Transverse colon (tissue), 4 donors: Measurements from ENCODE around the gene HHATL. TPM values are rescaled to one million over a fixed set of nuclear protein-coding genes. Genes with fewer than 3 reads are reported as not detected.

Source experiments
- DNase-seq: peaks from one replicate; pipeline ENCODE4 v3.0.0-alpha.2; 2019
- H3K27ac ChIP-seq, 4 donors: fragments of 200-600 bp; sonication (generic); 2 replicates each; pipeline ENCODE4 v1.5.1; 2016 to 2018; ENCODE audit warnings: inconsistent platforms in 4 of 4
- H3K27me3 ChIP-seq: fragments of 200-600 bp; sonication (generic); 2 replicates; pipeline ENCODE4 v1.5.1; 2017; ENCODE audit warnings: inconsistent platforms
- H3K36me3 ChIP-seq, 4 donors: fragments of 200-600 bp; sonication (generic); 2 replicates each; pipeline ENCODE4 v1.5.1; 2017 to 2019; ENCODE audit warnings: inconsistent platforms in 4 of 4
- H3K4me1 ChIP-seq, 4 donors: fragments of 200-600 bp; sonication (generic); 2 replicates each; pipeline ENCODE4 v1.5.1; 2017 to 2020; ENCODE audit warnings: inconsistent platforms in 4 of 4
- H3K4me3 ChIP-seq, 4 donors: fragments of 200-600 bp; sonication (generic); 1 replicate in 1 of 4; 2 replicates in 3 of 4; pipeline versions ENCODE4 v1.5.1 to v1.6.1; 2017 to 2019; ENCODE audit warnings: inconsistent platforms in 4 of 4
- H3K9me3 ChIP-seq, 2 donors: fragments of 200-600 bp; sonication (generic); 2 replicates each; pipeline ENCODE4 v1.5.1; 2017 to 2019; ENCODE audit warnings: inconsistent platforms in 2 of 2
- CTCF ChIP-seq, 5 experiments: fragments of 200-600 bp in 3 of 5; fragments of 450-650 bp in 2 of 5; sonication (generic) in 3 of 5; IDR thresholded peaks; 1 replicate in 2 of 5; 2 replicates in 3 of 5; pipeline ENCODE4 v1.5.1; 2016 to 2017; ENCODE audit warnings: antibody characterized with exemption in 5 of 5, inconsistent platforms in 3 of 5, mild to moderate bottlenecking in 2 of 5, moderate library complexity in 1 of 5
- EP300 ChIP-seq: sonication (generic); formaldehyde crosslinking; IDR thresholded peaks from one replicate; pipeline ENCODE4 v1.6.1; 2017; ENCODE audit warnings: antibody characterized with exemption, low read depth
- POLR2A ChIP-seq: fragments of 450-650 bp; IDR thresholded peaks from one replicate; pipeline ENCODE4 v1.6.1; 2016; ENCODE audit warnings: antibody characterized with exemption, mild to moderate bottlenecking, moderate library complexity
- POLR2AphosphoS5 ChIP-seq, 3 donors: sonication (generic); formaldehyde crosslinking; IDR thresholded peaks; one replicate each; pipeline ENCODE4 v1.6.1; 2016; ENCODE audit warnings: antibody characterized with exemption in 3 of 3
- WGBS, 2 donors: methylation state at CpG; one replicate each; pipeline ENCODE4 v1.1.5; 2018; ENCODE audit warnings: low coverage in 1 of 2; 5-methylcytosine and 5-hydroxymethylcytosine counted together
- in situ Hi-C, 4 donors: fragments of 200-750 bp; cut with MboI; loops; one replicate each; pipeline versions ENCODE4 v1.15.0 to v1.15.1; 2017; ENCODE audit warnings: low sequenced_read_pairs in 3 of 4, low pct_ligation_motif_present in 1 of 4, low pct_unique_long_range_greater_than_20kb in 1 of 4
- intact Hi-C: fragments of 100-400 bp; cut with DNase I; formaldehyde crosslinking; loops from one replicate; pipeline ENCODE4 v1.15.1; 2023; ENCODE audit warnings: low total_unique reads
- total RNA-seq, 4 donors: library from RNA; depleted of rRNA; stranded (reverse); fragments of >200 nt; gene quantifications; one replicate each; pipeline ENCODE4 v1.1.0, GENCODE V29; 2016

HHATL gene
- total RNA-seq, 4 donors from 2014 or later, result 0.27 TPM; not detected in 3

GRCh38 chr3:42670051-42670576, 32.5 kb downstream of the HHATL start:
- no peaks in the 10 kb centered on the region for H3K27me3 ChIP-seq
- intact Hi-C loops (no loop called here), in situ Hi-C loops (no loop called here)
- H3K27ac ChIP-seq, result no peak overlapping the region
- 64 to 70% methylated on average over 2 to 7 of the region's 7 CpGs for WGBS, 2 donors
- H3K9me3 ChIP-seq, result no peaks in the 10 kb centered on the region
- H3K4me1 ChIP-seq, result peaks cover 0 to 17% (median 3%) of the 10 kb centered on the region in 4 donors
- H3K4me3 ChIP-seq, result no peak overlapping the region
- H3K36me3 ChIP-seq, result no peaks in the 10 kb centered on the region
- TF ChIP-seq POLR2A (no peak), CTCF (IDR thresholded peaks at IDR 0.05) (no peak), POLR2AphosphoS5 (IDR thresholded peaks at IDR 0.05) (no peak), EP300 (no peak)
- no peak for DNase-seq

GRCh38 chr3:42668793-42669217, 33.8 kb downstream of the HHATL start:
- Histone ChIP-seq H3K27me3 (no peaks in the 10 kb centered on the region), H3K27ac (no peak overlapping the region), H3K4me3 (no peak overlapping the region), H3K36me3 (no peaks in the 10 kb centered on the region), H3K4me1 (peaks cover 0 to 17% (median 3%) of the 10 kb centered on the region in 4 donors), H3K9me3 (no peaks in the 10 kb centered on the region)
- DNase-seq, result no peak
- WGBS, 2 donors, result 67% methylated on average over 4 of the region's 4 CpGs; no CpG with 5 or more reads in 1 of the 2 donors
- in situ Hi-C loops (no loop called here), intact Hi-C loops (no loop called here)
- TF ChIP-seq POLR2AphosphoS5 (IDR thresholded peaks at IDR 0.05) (no peak), CTCF (IDR thresholded peaks at IDR 0.05) (no peak), POLR2A (no peak), EP300 (no peak)

- Histone ChIP-seq H3K4me3 (no peak overlapping the region), H3K36me3 (no peaks in the 10 kb centered on the region), H3K9me3 (no peaks in the 10 kb centered on the region), H3K27ac (no peak overlapping the region), H3K4me1 (peaks cover 0 to 17% (median 3%) of the 10 kb centered on the region in 4 donors), H3K27me3 (no peaks in the 10 kb centered on the region)
- WGBS, 2 donors, result 70 to 83% methylated on average over 1 to 2 of the region's 2 CpGs
- TF ChIP-seq CTCF (IDR thresholded peaks at IDR 0.05) (no peak), POLR2AphosphoS5 (IDR thresholded peaks at IDR 0.05) (no peak), EP300 (no peak), POLR2A (no peak)
- in situ Hi-C loops, result no loop called here
- intact Hi-C loops, result no loop called here
- DNase-seq, result no peak
These were observed 34.2 kb downstream of the HHATL start for GRCh38 chr3:42668413-42668760.

GRCh38 chr3:42667523-42668412, 34.8 kb downstream of the HHATL start:
- H3K36me3 ChIP-seq, result no peaks in the 10 kb centered on the region
- H3K27me3 ChIP-seq, result no peaks in the 10 kb centered on the region
- no peak overlapping the region for H3K27ac ChIP-seq
- intact Hi-C loops (no loop called here), in situ Hi-C loops (no loop called here)
- TF ChIP-seq POLR2AphosphoS5 (IDR thresholded peaks at IDR 0.05) (no peak), POLR2A (no peak), EP300 (no peak), CTCF (IDR thresholded peaks at IDR 0.05) (no peak)
- no peak overlapping the region for H3K4me3 ChIP-seq
- H3K9me3 ChIP-seq, result no peaks in the 10 kb centered on the region
- H3K4me1 ChIP-seq, result peaks cover 0 to 17% (median 3%) of the 10 kb centered on the region in 4 donors
- no peak for DNase-seq
- WGBS, 2 donors, result 45 to 57% methylated on average over 2 to 7 of the region's 8 CpGs
